Erythroblast (primary cell): ENCODE data around the gene CPXM1.

Source experiments
- GATA1 ChIP-seq: IDR thresholded peaks from 2 replicates; pipeline ENCODE4 v1.6.1; 2011; ENCODE audit warnings: low read depth, mild to moderate bottlenecking, control low read depth, low read length, moderate library complexity
- POLR2A ChIP-seq: IDR thresholded peaks from 2 replicates; pipeline ENCODE4 v1.6.1; 2011; ENCODE audit warnings: mild to moderate bottlenecking, low read length

DNA sequence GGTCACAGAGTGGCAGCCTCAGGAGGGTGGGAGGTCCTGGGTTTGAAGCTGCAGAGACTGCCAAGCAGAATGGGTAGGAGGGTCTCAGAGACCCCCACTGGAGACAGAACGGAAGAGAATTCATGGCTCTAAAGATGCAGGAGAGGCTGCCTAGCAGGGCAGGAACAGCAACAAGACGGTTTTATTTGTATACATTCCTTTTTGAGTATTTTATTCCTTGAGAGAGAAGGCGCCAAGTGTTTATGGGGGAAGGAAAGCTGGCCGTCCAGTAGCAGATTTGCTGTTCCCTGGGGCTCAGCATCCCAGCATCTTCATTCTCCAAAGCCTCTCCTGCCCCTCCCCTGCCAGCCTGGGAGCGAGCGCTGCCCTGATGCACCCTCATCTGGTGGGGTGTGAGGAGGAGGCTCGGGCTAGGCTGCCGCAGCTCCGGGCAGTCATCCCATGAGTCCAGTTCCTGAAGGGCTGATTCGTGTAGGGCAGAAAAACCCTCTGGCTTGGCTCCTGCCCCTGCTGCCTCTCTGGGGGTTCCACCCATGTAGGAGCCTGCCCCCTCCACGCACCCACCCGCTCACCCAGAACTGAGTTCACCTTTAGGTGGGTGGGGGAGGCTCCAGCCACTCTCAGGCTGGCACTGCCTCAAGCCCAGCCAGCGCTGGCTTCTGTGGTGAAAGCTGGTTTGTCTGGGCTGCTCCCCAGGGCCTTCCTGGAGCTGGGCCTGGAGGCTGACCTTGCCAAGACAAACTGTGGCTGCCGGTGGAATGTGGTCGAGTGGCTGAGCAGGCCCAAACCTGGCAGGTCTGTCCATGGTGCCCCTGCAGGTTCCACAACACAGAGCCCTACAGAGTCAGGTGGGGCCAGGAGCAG lies 32.4 kb downstream of the CPXM1 start:
- TF ChIP-seq POLR2A = no peak
- TF ChIP-seq GATA1 = no peak
